A673 (cell line): ENCODE results near the gene C2orf80. TPM values are rescaled to one million over a fixed set of nuclear protein-coding genes. Genes with fewer than 3 reads are reported as not detected.

Source experiments
- Bru-seq: library from RNA; stranded (reverse); fragments of 400-500 nt; gene quantifications from one replicate; lab custom pipeline; 2021; lab: Mats Ljungman, UMichigan
- BruChase-seq, 2 experiments: library from RNA; stranded (reverse); fragments of 400-500 nt; gene quantifications; one replicate each; lab custom pipeline; 2021; lab: Mats Ljungman, UMichigan
- BruUV-seq: library from RNA; stranded (reverse); fragments of 400-500 nt; replicated peaks from 2 replicates; lab custom pipeline; 2021; lab: Mats Ljungman, UMichigan
- CTCF ChIA-PET: fragments of 300-600 bp; sonication (Branson Sonifier 250); formaldehyde crosslinking; loops from one replicate; lab custom pipeline; 2022; ENCODE audit warnings: antibody characterized with exemption; lab: Charles Lee
- POLR2A ChIA-PET: fragments of 300-600 bp; sonication (Branson Sonifier 250); formaldehyde crosslinking; loops from one replicate; lab custom pipeline; 2022; ENCODE audit warnings: antibody characterized with exemption; ENCODE audit not compliant: low non-redundant PET; lab: Charles Lee
- DNase-seq: peaks from one replicate; pipeline ENCODE4 v3.0.0-alpha.2; 2015; ENCODE audit warnings: low spot score
- H3K27ac ChIP-seq: fragments of 200-600 bp; sonication (generic); 2 replicates; pipeline ENCODE4 v1.5.1; 2016; ENCODE audit warnings: mixed run types, low read depth, mild to moderate bottlenecking, mixed read lengths, antibody characterized with exemption, low read length; ENCODE audit not compliant: poor library complexity, severe bottlenecking
- H3K27me3 ChIP-seq: fragments of 200-600 bp; sonication (generic); replicated peaks from 2 replicates; pipeline ENCODE4 v1.6.1; 2017; ENCODE audit warnings: mixed run types, low read depth, mild to moderate bottlenecking, mixed read lengths, antibody characterized with exemption, low read length; ENCODE audit not compliant: insufficient read depth, poor library complexity
- H3K36me3 ChIP-seq: fragments of 200-600 bp; sonication (generic); 2 replicates; pipeline ENCODE4 v1.6.1; 2016; ENCODE audit warnings: mixed run types, mild to moderate bottlenecking, mixed read lengths, antibody characterized with exemption, low read length; ENCODE audit not compliant: insufficient read depth, poor library complexity, severe bottlenecking
- H3K4me1 ChIP-seq: fragments of 200-600 bp; sonication (generic); 2 replicates; pipeline ENCODE4 v1.6.1; 2017; ENCODE audit warnings: mixed run types, mild to moderate bottlenecking, mixed read lengths, antibody characterized with exemption, low read length; ENCODE audit not compliant: insufficient read depth, poor library complexity, severe bottlenecking
- H3K4me3 ChIP-seq: fragments of 200-600 bp; sonication (generic); 2 replicates; pipeline ENCODE4 v1.5.1; 2016; ENCODE audit warnings: low read depth, mixed run types, mild to moderate bottlenecking, mixed read lengths, low read length; ENCODE audit not compliant: poor library complexity, severe bottlenecking
- H3K9me3 ChIP-seq: fragments of 200-600 bp; sonication (generic); 2 replicates; pipeline ENCODE4 v1.6.1; 2016; ENCODE audit warnings: mixed run types, low read depth, mild to moderate bottlenecking, mixed read lengths, antibody characterized with exemption, low read length; ENCODE audit not compliant: poor library complexity, severe bottlenecking
- CTCF ChIP-seq: fragments of 300-800, 200-600 bp; sonication (generic); conservative IDR thresholded peaks from 2 replicates; pipeline ENCODE4 v1.5.1; 2017; ENCODE audit warnings: low read depth, mild to moderate bottlenecking, antibody characterized with exemption, low read length, moderate library complexity, mixed read lengths
- EZH2 ChIP-seq: fragments of 200-600 bp; sonication (generic); IDR thresholded peaks from 2 replicates; pipeline ENCODE4 v1.6.1; 2017; ENCODE audit warnings: borderline replicate concordance, low read depth, mild to moderate bottlenecking, mixed read lengths, antibody characterized with exemption, low read length; ENCODE audit not compliant: poor library complexity, severe bottlenecking
- intact Hi-C: fragments of 100-400 bp; cut with micrococcal nuclease; formaldehyde crosslinking; loops from one replicate; pipeline ENCODE4 v1.10.0; 2022; ENCODE audit not compliant: unreplicated experiment
- long read RNA-seq: library from polyadenylated mRNA; stranded (forward); transcript quantifications from one replicate; pipeline ENCODE4 v2.0.0, GENCODE V29; 2022
- total RNA-seq: library from RNA; stranded (reverse); gene quantifications from 2 replicates; pipeline ENCODE4 v1.2.3, GENCODE V29; 2021

Gene C2orf80
- total RNA-seq (not detected in 2 replicates), Bru-seq, nascent RNA (not detected), BruChase-seq, experiment 1, labeled RNA remaining after a 2-hour chase (percentile 4 among the genes with signal in this experiment), BruChase-seq, experiment 2, labeled RNA remaining after a 6-hour chase (percentile 8 among the genes with signal in this experiment)
- long read RNA-seq, result 0 reads

DNA sequence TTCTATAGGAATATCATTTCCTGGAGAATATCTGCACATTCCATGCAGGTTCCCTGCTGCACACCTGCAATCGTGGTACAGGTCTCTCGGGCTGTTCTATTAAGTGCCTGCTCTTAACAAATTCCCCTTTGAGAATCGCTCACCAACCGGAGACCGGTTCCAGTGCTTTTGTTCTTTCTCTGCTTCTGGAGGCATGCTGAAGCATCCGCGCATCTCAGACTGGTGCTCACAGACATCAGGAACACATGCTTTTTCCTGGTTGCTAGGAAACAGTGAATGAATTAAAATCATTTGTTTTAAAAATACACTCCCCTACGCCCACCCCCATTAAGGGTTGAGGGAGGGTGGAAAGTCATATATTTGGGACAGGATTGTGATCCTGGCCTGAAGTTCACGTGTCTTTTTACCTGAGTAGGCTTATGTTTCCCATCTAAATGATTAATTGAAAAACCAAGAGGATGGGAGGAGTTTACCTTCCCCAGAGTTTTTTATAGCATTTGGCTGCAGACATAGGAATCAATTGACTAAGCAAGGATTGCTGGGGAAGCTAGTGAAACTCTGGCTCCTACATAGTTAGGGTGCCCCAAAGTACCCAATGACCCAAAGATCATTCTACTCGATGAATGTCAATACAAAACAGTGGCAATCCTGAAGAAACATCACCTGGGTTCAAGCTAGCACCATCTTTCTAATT, at the start of gene C2orf80:
TSS of gene C2orf80 (minus strand) at position 221 of the 694 bp plus-strand sequence. CDS start 3,044 bp downstream, outside the sequence.
- H3K9me3 ChIP-seq, result no peaks in the 10 kb centered on the region
- POLR2A ChIA-PET, result no interaction called here
- no peak for DNase-seq
- H3K36me3 ChIP-seq, result no peaks in the 10 kb centered on the region
- H3K4me3 ChIP-seq, result no peak within 1 kb of the TSS
- intact Hi-C loops, result no loop called here
- no peak within 1 kb of the TSS for H3K27ac ChIP-seq
- no TSS peak for BruUV-seq
- H3K27me3 ChIP-seq, result no peaks in the 10 kb centered on the region
- TF ChIP-seq CTCF (no peak), EZH2 (no peak)
- H3K4me1 ChIP-seq, result no peaks in the 10 kb centered on the region
- CTCF ChIA-PET, result no interaction called here

DNA sequence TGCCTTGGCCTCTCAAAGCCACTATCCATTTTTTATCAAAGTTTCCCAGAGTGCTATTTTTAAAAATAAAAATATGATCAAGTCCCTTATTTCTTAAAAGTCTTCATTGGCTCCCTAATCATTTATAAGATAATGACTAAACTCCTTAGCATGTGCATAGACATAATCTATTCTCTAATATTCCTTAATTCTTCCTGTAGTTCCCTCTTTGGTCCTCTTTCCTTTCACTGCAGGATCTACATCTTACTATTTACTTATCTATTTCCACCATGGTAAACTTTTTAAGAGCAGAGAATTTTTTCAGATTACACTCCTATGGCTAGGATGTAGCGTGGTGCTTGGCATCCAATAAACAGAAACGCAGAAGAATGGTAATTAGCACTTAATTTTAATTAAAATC, 46.0 kb upstream of the C2orf80 start:
- POLR2A ChIA-PET, result no interaction called here
- CTCF ChIA-PET, result no interaction called here
- peaks cover 40% of the 10 kb centered on the region for H3K36me3 ChIP-seq
- H3K4me1 ChIP-seq, result no peaks in the 10 kb centered on the region
- intact Hi-C loops, result no loop called here
- no peaks in the 10 kb centered on the region for H3K27me3 ChIP-seq
- no peak for DNase-seq
- no peaks in the 10 kb centered on the region for H3K9me3 ChIP-seq
- H3K4me3 ChIP-seq, result no peak overlapping the region
- no TSS peak for BruUV-seq
- no peak overlapping the region for H3K27ac ChIP-seq
- TF ChIP-seq CTCF (no peak), EZH2 (no peak)

DNA sequence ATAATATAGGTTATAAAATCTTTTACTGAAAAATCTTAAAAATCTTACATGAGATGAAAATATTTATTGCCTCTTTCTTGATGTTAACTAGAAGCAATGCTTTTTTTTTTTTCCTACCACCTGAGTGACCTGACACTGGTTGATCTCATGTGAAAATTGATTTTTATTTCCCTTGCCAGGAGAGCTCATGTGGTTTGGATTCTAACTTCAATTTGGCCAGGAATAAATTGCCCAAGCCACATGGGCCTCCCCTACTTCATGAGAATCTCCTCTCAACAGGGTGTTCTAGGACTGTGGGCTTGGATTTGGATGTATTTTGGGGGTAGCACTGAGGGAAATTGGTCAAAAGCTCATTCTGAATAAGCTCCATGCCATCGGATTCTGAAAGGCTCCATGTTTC, 45.0 kb upstream of the C2orf80 start:
- H3K36me3 ChIP-seq, result peaks cover 31% of the 10 kb centered on the region
- H3K27ac ChIP-seq, result no peak overlapping the region
- TF ChIP-seq CTCF, result no peak
- no peak for TF ChIP-seq EZH2
- no TSS peak for BruUV-seq
- DNase-seq, result no peak
- no peaks in the 10 kb centered on the region for H3K27me3 ChIP-seq
- CTCF ChIA-PET, result interaction anchor here (0.7 kb wide), 1 partner anchor 60 kb away, joined by 4 read pairs; no protein-coding TSS in a partner anchor
- H3K4me3 ChIP-seq, result no peak overlapping the region
- intact Hi-C loops, result no loop called here
- POLR2A ChIA-PET, result interaction anchor here (0.6 kb wide), 1 partner anchor 74 kb away, joined by 4 read pairs; no protein-coding TSS in a partner anchor
- H3K4me1 ChIP-seq, result no peaks in the 10 kb centered on the region
- no peaks in the 10 kb centered on the region for H3K9me3 ChIP-seq
